Neural progenitor cell (in vitro differentiated cells): ENCODE measurements around the gene SPDYC. TPM values are rescaled to one million over a fixed set of nuclear protein-coding genes. Genes with fewer than 3 reads are reported as not detected.

Experiments
- DNase-seq: peaks from one replicate; pipeline ENCODE4 v3.0.0-alpha.2; 2016; ENCODE audit warnings: low spot score
- H2AFZ ChIP-seq: fragments of 200-600 bp; sonication (generic); replicated peaks from 2 replicates; pipeline ENCODE4 v1.6.1; 2016; ENCODE audit warnings: antibody characterized with exemption
- H3F3A ChIP-seq: fragments of 200-600 bp; sonication (generic); 2 replicates; pipeline ENCODE4 v1.6.1; 2016; ENCODE audit warnings: antibody characterized with exemption, low read depth
- H3K27ac ChIP-seq: fragments of 200-600 bp; sonication (generic); 2 replicates; pipeline ENCODE4 v1.5.1; 2016; ENCODE audit warnings: mild to moderate bottlenecking
- H3K27me3 ChIP-seq: fragments of 200-600 bp; sonication (generic); 2 replicates; pipeline ENCODE4 v1.6.1; 2016; ENCODE audit warnings: mild to moderate bottlenecking, moderate library complexity
- H3K36me3 ChIP-seq: fragments of 200-600 bp; sonication (generic); 2 replicates; pipeline ENCODE4 v1.5.1; 2016
- H3K4me1 ChIP-seq: fragments of 200-600 bp; sonication (generic); 2 replicates; pipeline ENCODE4 v1.6.1; 2016; ENCODE audit warnings: mixed run types
- H3K4me2 ChIP-seq: fragments of 200-600 bp; sonication (generic); 2 replicates; pipeline ENCODE4 v1.6.1; 2016
- H3K4me3 ChIP-seq: fragments of 200-600 bp; sonication (generic); 2 replicates; pipeline ENCODE4 v1.5.1; 2016
- H3K79me2 ChIP-seq: fragments of 200-600 bp; sonication (generic); 2 replicates; pipeline ENCODE4 v1.6.1; 2016; ENCODE audit warnings: low read depth
- H3K9ac ChIP-seq: fragments of 200-600 bp; sonication (generic); 2 replicates; pipeline ENCODE4 v1.6.1; 2016
- H3K9me3 ChIP-seq: fragments of 200-600 bp; sonication (generic); 2 replicates; pipeline ENCODE4 v1.5.1; 2016; ENCODE audit warnings: low read depth
- H4K20me1 ChIP-seq: fragments of 200-600 bp; sonication (generic); 2 replicates; pipeline ENCODE4 v1.6.1; 2016; ENCODE audit warnings: low read depth
- H3K27ac Mint-ChIP-seq: 3 replicates; pipeline ENCODE4 v1.8.0; 2021; ENCODE audit warnings: mixed read lengths
- H3K27me3 Mint-ChIP-seq: 2 replicates; pipeline ENCODE4 v1.8.0; 2022; ENCODE audit warnings: low read depth, mild to moderate bottlenecking, inconsistent platforms, moderate library complexity, mixed read lengths; ENCODE audit not compliant: insufficient read depth
- H3K36me3 Mint-ChIP-seq: 3 replicates; pipeline ENCODE4 v1.8.0; 2021; ENCODE audit warnings: mixed read lengths
- H3K4me1 Mint-ChIP-seq: 3 replicates; pipeline ENCODE4 v1.8.0; 2021; ENCODE audit warnings: mixed read lengths
- H3K4me3 Mint-ChIP-seq: 3 replicates; pipeline ENCODE4 v1.8.0; 2021; ENCODE audit warnings: mild to moderate bottlenecking, moderate library complexity, mixed read lengths
- H3K9me3 Mint-ChIP-seq: 3 replicates; pipeline ENCODE4 v1.8.0; 2020; ENCODE audit warnings: mixed read lengths
- EZH2 ChIP-seq: fragments of 200-600 bp; sonication (generic); IDR thresholded peaks from 2 replicates; pipeline ENCODE4 v1.6.1; 2017; ENCODE audit warnings: antibody characterized with exemption, mild to moderate bottlenecking, moderate library complexity
- EZH2phosphoT487 ChIP-seq: fragments of 200-600 bp; sonication (generic); IDR thresholded peaks from 2 replicates; pipeline ENCODE4 v1.6.1; 2017; ENCODE audit warnings: antibody characterized with exemption
- total RNA-seq: library from RNA; depleted of rRNA; stranded (reverse); fragments of >200 nt; gene quantifications from 2 replicates; pipeline ENCODE4 v1.2.3, GENCODE V29; 2015; ENCODE audit warnings: low replicate concordance
- TF ChIP-seq, protein P1 (sequence below): fragments of 200-600 bp; sonication (generic); IDR thresholded peaks from 2 replicates; pipeline ENCODE4 v1.5.1; 2017; ENCODE audit warnings: antibody characterized with exemption, mild to moderate bottlenecking

Gene SPDYC
- total RNA-seq, 1 donor from 2014 or later = not detected

DNA sequence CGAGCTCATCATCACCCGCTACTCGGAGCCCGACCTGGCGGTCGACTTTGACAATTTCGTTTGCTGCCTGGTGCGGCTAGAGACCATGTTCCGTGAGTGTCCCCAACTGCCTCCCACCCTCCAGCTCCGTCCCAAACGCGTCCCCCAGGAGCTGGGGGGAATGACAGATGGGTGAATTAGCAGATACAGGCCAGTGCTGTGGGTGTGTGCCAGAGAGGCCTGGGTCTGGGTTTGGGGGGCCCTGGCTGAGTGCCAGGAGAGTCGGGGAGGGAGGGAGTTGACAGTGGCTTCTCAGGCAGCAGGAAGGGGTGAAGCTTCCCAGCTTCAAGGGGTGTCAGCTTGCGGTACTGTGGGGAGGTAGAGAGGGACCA, 40.3 kb downstream of the SPDYC start:
- H3K27ac Mint-ChIP-seq = no peak overlapping the region
- Histone ChIP-seq H3K9ac (no peak overlapping the region), H3F3A (peaks cover under 1% of the 10 kb centered on the region), H3K27ac (no peak overlapping the region), H3K4me3 (no peak overlapping the region), H3K27me3 (no peaks in the 10 kb centered on the region), H3K9me3 (no peaks in the 10 kb centered on the region), H3K79me2 (no peaks in the 10 kb centered on the region), H3K4me1 (peaks cover 20% of the 10 kb centered on the region), H2AFZ (no peak overlapping the region), H3K36me3 (no peaks in the 10 kb centered on the region), H3K4me2 (no peak overlapping the region), H4K20me1 (no peaks in the 10 kb centered on the region)
- H3K4me1 Mint-ChIP-seq = peaks cover 12% of the 10 kb centered on the region
- peaks cover 10% of the 10 kb centered on the region for H3K27me3 Mint-ChIP-seq
- H3K9me3 Mint-ChIP-seq = no peaks in the 10 kb centered on the region
- no peak overlapping the region for H3K4me3 Mint-ChIP-seq
- TF ChIP-seq EZH2phosphoT487 (no peak), EZH2 (no peak)
- TF ChIP-seq, protein P1, sequence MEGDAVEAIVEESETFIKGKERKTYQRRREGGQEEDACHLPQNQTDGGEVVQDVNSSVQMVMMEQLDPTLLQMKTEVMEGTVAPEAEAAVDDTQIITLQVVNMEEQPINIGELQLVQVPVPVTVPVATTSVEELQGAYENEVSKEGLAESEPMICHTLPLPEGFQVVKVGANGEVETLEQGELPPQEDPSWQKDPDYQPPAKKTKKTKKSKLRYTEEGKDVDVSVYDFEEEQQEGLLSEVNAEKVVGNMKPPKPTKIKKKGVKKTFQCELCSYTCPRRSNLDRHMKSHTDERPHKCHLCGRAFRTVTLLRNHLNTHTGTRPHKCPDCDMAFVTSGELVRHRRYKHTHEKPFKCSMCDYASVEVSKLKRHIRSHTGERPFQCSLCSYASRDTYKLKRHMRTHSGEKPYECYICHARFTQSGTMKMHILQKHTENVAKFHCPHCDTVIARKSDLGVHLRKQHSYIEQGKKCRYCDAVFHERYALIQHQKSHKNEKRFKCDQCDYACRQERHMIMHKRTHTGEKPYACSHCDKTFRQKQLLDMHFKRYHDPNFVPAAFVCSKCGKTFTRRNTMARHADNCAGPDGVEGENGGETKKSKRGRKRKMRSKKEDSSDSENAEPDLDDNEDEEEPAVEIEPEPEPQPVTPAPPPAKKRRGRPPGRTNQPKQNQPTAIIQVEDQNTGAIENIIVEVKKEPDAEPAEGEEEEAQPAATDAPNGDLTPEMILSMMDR = no peak
- no peak for DNase-seq
- peaks cover 2% of the 10 kb centered on the region for H3K36me3 Mint-ChIP-seq

GRCh38 chr11:65210748-65211147, 40.7 kb downstream of the SPDYC start:
- DNase-seq = no peak
- peaks cover 20% of the 10 kb centered on the region for H3K4me1 ChIP-seq
- no peaks in the 10 kb centered on the region for H3K36me3 ChIP-seq
- no peak overlapping the region for H3K9ac ChIP-seq
- H3K9me3 ChIP-seq = no peaks in the 10 kb centered on the region
- H3K4me3 ChIP-seq = no peak overlapping the region
- Mint-ChIP-seq H3K9me3 (no peaks in the 10 kb centered on the region), H3K27me3 (peaks cover 8% of the 10 kb centered on the region), H3K4me3 (no peak overlapping the region), H3K36me3 (peaks cover 2% of the 10 kb centered on the region), H3K4me1 (peaks cover 12% of the 10 kb centered on the region), H3K27ac (no peak overlapping the region)
- TF ChIP-seq EZH2 (no peak), EZH2phosphoT487 (no peak)
- TF ChIP-seq, protein P1 = no peak
- no peak overlapping the region for H3K27ac ChIP-seq
- peaks cover 3% of the 10 kb centered on the region for H3F3A ChIP-seq
- H2AFZ ChIP-seq = no peak overlapping the region
- no peaks in the 10 kb centered on the region for H4K20me1 ChIP-seq
- H3K79me2 ChIP-seq = no peaks in the 10 kb centered on the region
- H3K4me2 ChIP-seq = no peak overlapping the region
- H3K27me3 ChIP-seq = no peaks in the 10 kb centered on the region

DNA sequence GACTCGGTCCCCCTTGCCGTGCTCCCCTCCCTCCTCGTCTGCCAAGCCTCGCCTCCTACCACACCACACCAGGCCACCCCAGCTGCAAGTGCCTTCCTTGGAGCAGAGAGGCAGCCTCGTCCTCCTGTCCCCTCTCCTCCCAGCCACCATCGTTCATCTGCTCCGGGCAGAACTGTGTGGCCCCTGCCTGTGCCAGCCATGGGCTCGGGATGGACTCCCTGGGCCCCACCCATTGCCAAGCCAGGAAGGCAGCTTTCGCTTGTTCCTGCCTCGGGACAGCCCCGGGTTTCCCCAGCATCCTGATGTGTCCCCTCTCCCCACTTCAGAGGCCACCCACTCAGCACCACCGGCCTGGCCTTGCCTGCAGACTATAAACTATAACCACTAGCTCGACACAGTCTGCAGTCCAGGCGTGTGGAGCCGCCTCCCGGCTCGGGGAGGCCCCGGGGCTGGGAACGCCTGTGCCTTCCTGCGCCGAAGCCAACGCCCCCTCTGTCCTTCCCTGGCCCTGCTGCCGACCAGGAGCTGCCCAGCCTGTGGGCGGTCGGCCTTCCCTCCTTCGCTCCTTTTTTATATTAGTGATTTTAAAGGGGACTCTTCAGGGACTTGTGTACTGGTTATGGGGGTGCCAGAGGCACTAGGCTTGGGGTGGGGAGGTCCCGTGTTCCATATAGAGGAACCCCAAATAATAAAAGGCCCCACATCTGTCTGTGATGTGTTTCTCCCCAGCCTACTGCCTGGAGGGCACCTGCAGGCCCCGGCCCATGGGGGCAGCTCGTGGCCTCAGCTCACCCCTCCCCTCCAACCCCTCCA, 41.5 kb downstream of the SPDYC start:
- H4K20me1 ChIP-seq = no peaks in the 10 kb centered on the region
- Mint-ChIP-seq H3K4me1 (peaks cover 12% of the 10 kb centered on the region), H3K27me3 (peaks cover 8% of the 10 kb centered on the region), H3K9me3 (no peaks in the 10 kb centered on the region), H3K36me3 (peaks cover 2% of the 10 kb centered on the region), H3K27ac (no peak overlapping the region), H3K4me3 (no peak overlapping the region)
- H3F3A ChIP-seq = peaks cover 3% of the 10 kb centered on the region
- no peak overlapping the region for H3K9ac ChIP-seq
- no peaks in the 10 kb centered on the region for H3K27me3 ChIP-seq
- TF ChIP-seq, protein P1 = no peak
- TF ChIP-seq EZH2 = no peak
- H3K79me2 ChIP-seq = no peaks in the 10 kb centered on the region
- no peak overlapping the region for H2AFZ ChIP-seq
- no peak overlapping the region for H3K4me2 ChIP-seq
- no peaks in the 10 kb centered on the region for H3K36me3 ChIP-seq
- no peak overlapping the region for H3K4me3 ChIP-seq
- no peak for DNase-seq
- H3K9me3 ChIP-seq = no peaks in the 10 kb centered on the region
- no peak overlapping the region for H3K27ac ChIP-seq
- H3K4me1 ChIP-seq = peaks cover 20% of the 10 kb centered on the region
